Stimulated activated CD4-positive, alpha-beta T cell treated with anti-CD3 and anti-CD28 coated beads, Interleukin-2, amount 100 ng/mL, for 48 hours (primary cell): ENCODE data around the gene FAM114A1.
"Not testable (repeated sequence)": the region's sequence is repeated elsewhere in the genome, so short reads cannot be mapped to it uniquely, and the experiment has no call there.

Source experiments
- DNase-seq, 2 donors: peaks; one replicate each; pipeline ENCODE4 v3.0.0-alpha.2; 2020

FAM114A1 gene

GRCh38 chr4:38941906-38942305 lies 74.3 kb downstream of the FAM114A1 start:
- DNase-seq = not testable (repeated sequence)

- no peak for DNase-seq
Measured at GRCh38 chr4:38943343-38943742, 75.7 kb downstream of the FAM114A1 start.

DNA sequence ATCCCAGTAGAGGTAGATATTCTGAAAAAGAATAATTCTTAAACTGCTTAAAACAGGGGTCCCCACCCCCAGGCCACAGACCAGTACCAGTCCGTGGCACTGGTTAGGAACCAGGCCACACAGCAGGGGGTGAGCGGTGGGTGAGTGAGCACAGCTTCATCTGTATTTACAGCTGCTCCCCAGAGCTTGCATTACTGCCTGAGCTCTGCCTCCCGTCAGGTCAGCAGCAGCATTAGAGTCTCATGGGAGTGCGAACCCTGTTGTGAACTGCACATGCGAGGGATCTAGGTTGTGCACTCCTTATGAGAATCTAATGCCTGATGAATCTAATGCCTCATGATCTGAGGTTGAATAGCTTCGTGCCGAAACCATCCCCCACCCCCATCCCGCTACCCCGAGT lies 76.8 kb downstream of the FAM114A1 start:
- no peak for DNase-seq

- DNase-seq = no peak
Measured at GRCh38 chr4:38946919-38947318, 79.3 kb downstream of the FAM114A1 start.

DNA sequence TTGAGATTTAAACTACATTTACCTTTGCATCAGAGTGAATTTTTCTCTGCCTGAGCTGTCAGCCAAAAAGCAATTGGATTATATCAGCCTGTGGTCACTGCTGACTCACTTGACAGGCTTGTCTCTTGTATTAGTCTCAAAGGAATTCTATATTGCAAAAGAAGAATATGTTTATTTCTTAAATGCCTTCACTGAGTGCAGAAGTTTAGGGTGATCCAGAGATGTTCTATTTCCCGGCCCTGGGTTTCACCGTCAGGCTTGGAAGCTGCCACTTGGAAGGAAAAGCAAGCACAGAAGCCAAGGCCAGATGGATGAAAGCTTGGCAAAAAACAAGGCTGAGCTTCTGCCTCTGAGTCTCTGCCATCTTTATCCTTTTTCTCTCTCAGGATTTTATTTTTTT lies 80.9 kb downstream of the FAM114A1 start:
- no peak for DNase-seq

- no peak for DNase-seq
Measured at GRCh38 chr4:38949411-38950051, 81.9 kb downstream of the FAM114A1 start.

DNA sequence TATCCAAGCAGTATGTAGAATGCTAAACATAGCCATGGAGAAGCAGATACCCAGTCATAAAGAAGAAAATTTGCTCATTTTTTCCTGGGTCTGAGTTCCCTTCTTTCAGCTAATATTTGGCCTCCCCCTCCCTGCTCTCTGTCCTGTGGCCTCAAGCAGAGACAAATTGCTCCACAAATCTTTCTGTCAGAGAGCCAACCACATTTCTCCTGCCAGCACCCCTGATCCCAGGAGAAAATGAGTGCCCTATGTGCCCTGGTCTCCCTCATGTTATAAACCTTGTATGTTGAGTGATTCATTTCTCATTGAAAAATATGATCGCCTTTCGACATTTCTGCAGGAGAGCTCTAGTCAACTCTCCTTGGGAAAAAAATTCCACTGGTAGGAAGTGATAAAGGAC lies 82.6 kb downstream of the FAM114A1 start:
- no peak for DNase-seq

DNA sequence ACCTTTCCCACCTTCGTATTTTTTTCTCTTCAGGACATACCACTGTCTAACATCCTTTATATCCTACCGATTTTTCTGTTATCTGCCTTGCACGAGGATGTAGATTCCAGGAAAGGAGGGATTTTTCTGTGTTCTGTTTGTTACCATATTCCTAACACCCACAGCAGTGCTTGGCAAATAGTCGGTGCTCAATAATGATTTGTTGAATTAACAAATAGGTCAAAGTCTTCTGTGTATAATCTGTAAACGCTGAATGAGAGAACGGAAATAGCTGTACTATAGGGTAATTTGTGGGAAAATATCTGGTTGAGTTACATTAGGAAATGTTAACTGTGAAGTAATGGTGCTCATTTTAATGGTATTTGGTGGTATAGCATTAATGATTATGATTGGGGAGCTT lies 83.1 kb downstream of the FAM114A1 start:
- DNase-seq = no peak

DNA sequence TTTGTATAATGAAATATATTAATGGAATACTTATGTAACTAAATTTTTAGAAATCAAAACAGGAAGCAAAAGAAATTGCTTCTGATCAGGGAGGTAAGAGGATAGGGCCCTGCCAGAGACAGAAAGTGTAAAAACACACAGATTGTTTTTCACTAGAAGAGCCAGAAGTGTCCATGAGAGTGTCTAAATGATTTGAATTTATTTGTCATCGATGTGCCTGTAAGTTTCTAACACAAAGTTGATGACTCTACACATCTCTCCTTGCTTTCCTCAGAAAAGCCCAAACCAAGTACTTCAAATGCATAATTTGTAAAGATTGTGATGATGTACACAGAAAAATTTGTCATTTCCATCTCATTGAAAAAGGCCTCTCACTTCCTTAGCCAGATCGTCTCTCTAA lies 84.0 kb downstream of the FAM114A1 start:
- no peak for DNase-seq

GRCh38 chr4:38952017-38952416 lies 84.4 kb downstream of the FAM114A1 start:
- DNase-seq = no peak

- DNase-seq = no peak
Measured at GRCh38 chr4:38954727-38955126, 87.1 kb downstream of the FAM114A1 start.

DNA sequence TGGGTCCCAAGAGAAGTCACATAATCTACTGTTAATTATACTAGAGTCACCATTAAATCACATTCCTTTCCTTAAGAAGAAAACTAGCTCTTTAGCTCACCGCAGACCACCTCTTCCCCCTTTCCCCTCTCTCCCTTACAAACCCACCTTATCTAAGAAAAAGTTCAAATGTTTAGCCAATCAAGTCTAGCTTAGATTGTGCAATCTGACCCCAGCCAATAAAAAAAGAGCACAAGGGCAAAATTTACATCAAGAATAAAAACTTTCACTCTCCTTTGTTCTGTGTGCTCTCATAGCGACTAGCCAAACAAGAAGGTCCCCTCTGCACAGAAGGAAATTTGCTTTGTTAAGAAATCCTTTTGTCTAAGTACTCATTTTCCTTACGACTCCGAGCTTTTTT lies 88.4 kb downstream of the FAM114A1 start:
- DNase-seq = no peak

- no peak for DNase-seq
Measured at GRCh38 chr4:38957261-38957815, 89.7 kb downstream of the FAM114A1 start.

DNA sequence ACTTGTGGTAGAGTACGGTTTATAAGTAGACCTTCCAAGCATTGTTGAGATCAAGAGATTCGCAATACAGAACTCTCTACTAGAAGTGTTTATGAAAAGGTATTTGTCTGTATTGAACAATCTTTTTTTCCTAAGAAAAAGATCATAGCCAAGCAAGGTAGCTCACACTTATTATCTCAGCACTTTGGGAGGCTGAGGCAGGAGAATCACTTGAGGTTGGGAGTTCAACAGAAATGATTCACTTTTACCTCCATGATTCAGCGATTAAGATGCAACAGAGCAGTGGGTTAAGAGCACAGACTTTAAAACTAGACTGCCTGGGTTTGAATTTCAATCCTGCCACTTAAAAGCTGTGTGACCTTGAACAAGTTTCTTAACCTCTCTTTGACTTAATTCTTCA lies 90.3 kb downstream of the FAM114A1 start:
- DNase-seq = no peak

DNA sequence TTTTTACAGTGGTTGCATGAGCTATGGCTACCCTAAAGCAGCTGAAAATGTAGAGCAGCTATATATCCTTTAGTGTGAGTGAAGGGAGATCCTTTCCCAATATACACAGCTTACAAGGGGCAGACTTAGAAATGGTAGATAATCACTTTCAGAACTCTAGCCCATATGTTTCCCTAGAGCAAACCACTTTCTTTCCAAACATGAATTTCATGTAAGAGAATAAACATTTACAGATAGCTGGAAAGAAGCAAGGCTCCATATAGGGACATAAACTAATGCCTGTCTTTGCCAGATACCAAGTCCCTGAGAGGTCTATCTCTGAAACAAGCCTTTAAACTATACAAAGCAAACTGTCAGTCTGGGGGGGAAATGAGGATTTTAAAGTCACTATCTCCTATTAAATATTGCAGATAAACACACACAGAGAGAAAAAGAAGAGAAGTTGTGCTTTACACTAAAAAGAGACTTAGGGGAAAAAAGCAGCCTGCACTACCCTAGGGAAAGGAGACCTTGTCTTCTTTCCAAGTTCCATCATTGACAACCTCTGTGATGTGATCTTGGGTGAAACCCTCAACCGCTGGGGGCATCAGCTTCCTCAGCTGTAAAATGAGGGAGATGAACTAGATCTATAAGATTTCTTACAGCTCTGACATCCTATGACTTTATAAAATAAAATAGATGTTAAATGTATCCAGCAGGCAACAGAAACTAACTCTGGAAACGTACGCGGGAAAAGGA lies 91.0 kb downstream of the FAM114A1 start:
- no peak for DNase-seq

DNA sequence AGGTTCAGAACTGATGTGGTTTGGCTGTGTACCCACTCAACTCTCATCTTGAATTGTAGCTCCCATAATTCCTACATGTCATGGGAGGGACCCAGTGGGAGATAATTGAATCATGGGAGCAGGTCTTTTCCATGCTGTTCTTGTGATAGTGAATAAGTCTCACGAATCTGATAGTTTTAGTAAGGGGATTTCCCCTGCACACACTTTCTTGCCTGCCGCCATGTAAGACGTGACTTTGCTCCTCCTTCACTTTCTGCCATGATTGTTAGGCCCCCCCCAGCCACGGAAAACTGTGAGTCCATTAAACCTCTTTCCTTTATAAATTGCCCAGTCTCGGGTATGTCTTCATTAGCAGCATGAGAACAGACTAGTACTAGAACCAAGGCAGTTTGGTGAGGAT lies 91.6 kb downstream of the FAM114A1 start:
- not testable (repeated sequence) for DNase-seq

GRCh38 chr4:38964942-38965775 lies 97.6 kb downstream of the FAM114A1 start:
- DNase-seq = no peak

DNA sequence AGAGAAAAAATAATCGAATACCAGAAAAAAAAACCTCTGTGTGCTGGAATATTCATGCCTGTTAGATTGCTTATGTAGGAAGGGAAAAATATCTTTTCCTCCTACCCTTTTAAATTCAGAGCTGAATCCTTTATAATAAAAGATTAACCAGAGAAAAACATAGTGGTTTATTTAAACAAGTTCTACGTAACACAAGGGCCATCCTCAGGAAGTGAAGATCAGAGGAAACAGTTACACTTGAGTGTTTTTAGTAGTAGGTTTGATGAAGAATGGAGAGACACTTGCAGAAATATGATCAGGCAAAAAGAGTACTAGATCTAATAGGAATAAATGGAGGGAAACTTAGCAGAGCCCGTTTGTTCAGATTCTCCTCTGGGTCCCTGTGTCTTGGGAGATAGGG lies 98.3 kb downstream of the FAM114A1 start:
- DNase-seq = no peak

- no peak for DNase-seq
Measured at GRCh38 chr4:38967260-38968095, 99.9 kb downstream of the FAM114A1 start.

DNA sequence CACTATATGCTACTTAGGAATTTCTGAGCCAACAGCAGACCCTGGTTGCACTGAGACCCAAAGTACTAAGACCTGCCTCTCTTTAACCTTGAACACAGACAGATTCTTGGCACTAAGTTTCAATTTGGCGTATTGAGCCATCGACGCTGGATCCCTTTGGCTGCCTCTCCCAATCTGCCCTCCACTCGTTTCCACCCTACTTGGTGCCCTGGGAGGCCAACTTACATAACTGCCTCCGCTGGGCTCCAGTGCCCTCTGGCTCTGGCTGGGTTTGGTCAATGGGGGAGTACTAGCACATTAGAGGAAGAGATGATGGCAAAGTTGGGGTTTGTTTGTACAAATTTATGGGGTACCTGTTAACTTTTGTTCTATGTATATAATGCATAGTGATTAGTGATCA lies 101.1 kb downstream of the FAM114A1 start:
- no peak for DNase-seq

DNA sequence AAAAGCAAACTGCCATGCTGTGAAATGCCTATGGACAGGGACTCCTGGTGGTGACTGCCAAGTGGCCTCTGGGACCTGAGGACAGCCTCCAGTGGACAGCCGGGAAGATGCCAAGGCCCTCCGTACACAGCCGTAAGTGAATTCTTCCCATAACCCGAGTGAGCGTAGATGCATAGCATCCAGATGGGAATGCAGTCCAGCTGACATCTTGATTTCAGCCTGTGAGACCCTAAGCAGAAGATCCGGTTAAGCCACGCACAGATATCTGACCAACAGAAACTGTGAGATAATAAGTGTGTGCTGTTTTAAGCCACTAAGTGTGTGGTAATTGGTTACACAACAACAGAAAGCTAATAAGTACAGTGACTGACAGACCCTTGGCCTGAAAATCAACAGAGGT lies 108.7 kb downstream of the FAM114A1 start:
- no peak for DNase-seq

DNA sequence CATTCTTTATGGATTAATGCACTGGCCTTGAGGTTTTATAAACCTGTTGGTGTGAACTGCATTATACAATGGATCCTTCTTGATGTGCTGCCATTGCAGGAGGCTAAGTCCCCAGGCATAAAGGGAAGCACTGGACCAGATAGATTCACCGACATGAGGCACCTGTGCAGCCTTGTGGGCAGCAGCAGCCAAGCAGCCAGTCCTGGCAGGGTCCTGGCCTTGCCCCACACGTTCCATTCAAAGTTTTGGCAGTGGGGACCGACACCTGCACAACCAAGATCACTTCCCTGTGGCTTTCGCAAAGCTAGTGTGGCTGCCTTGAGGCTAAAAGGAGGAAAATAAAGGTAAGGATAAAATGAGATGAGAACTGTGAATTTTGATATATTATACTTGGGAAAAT lies 111.5 kb downstream of the FAM114A1 start:
- no peak for DNase-seq
